Keratinocyte (primary cell): ENCODE measurements around the gene SMU1. TPM values are rescaled to one million over a fixed set of nuclear protein-coding genes. Genes with fewer than 3 reads are reported as not detected.
A peak's percentile ranks its signal among the peaks of the same experiment; 100 is the strongest.

Source experiments
- DNase-seq: peaks from one replicate; pipeline ENCODE4 v3.0.0-alpha.2; 2011; ENCODE audit warnings: low read depth, missing footprints, low spot score
- FAIRE-seq: peaks from 2 replicates; lab custom pipeline; 2011; peaks lifted over from hg19 to GRCh38; lab: Jason Lieb, UNC
- H2AFZ ChIP-seq: 2 replicates; pipeline ENCODE4 v1.6.0; 2012; ENCODE audit warnings: low read length, control low read depth, inconsistent platforms; ENCODE audit not compliant: control insufficient read depth
- H3K27ac ChIP-seq: 2 replicates; pipeline ENCODE4 v1.5.1; 2011; ENCODE audit warnings: low read length; ENCODE audit not compliant: control insufficient read depth, insufficient read depth
- H3K27me3 ChIP-seq: 3 replicates; pipeline ENCODE4 v1.6.0; 2011; ENCODE audit warnings: low read length; ENCODE audit not compliant: control insufficient read depth, insufficient read depth; ENCODE audit errors: extremely low read depth
- H3K36me3 ChIP-seq, 2 experiments: 2 replicates in 1 of 2; 3 replicates in 1 of 2; pipeline ENCODE4 v1.5.1; 2011; ENCODE audit warnings: low read length in 2 of 2, mild to moderate bottlenecking in 1 of 2; ENCODE audit not compliant: control insufficient read depth in 2 of 2, insufficient read depth in 2 of 2; ENCODE audit errors: extremely low read depth in 1 of 2
- H3K4me1 ChIP-seq: 3 replicates; pipeline ENCODE4 v1.5.1; 2011; ENCODE audit warnings: low read length; ENCODE audit not compliant: control insufficient read depth, insufficient read depth; ENCODE audit errors: extremely low read depth
- H3K4me2 ChIP-seq: 3 replicates; pipeline ENCODE4 v1.6.0; 2011; ENCODE audit warnings: low read depth, low read length; ENCODE audit not compliant: control insufficient read depth, insufficient read depth; ENCODE audit errors: extremely low read depth
- H3K4me3 ChIP-seq, 3 experiments: fragments of 200-600 bp in 1 of 3; sonication (generic) in 1 of 3; 2 replicates in 2 of 3; 3 replicates in 1 of 3; pipeline ENCODE4 v1.5.1; 2011 to 2016; ENCODE audit warnings: low read length in 3 of 3, mild to moderate bottlenecking in 3 of 3, control low read depth in 2 of 3, inconsistent platforms in 1 of 3, low read depth in 1 of 3, mixed read lengths in 1 of 3, mixed run types in 1 of 3, moderate library complexity in 1 of 3; ENCODE audit not compliant: control insufficient read depth in 2 of 3, insufficient read depth in 2 of 3; ENCODE audit errors: extremely low read depth in 1 of 3
- H3K79me2 ChIP-seq: 2 replicates; pipeline ENCODE4 v1.6.0; 2012; ENCODE audit warnings: low read length; ENCODE audit not compliant: control insufficient read depth, insufficient read depth
- H3K9ac ChIP-seq: 3 replicates; pipeline ENCODE4 v1.6.0; 2011; ENCODE audit warnings: low read length; ENCODE audit not compliant: control insufficient read depth, insufficient read depth; ENCODE audit errors: extremely low read depth
- H3K9me1 ChIP-seq: 3 replicates; pipeline ENCODE4 v1.6.0; 2011; ENCODE audit warnings: low read length; ENCODE audit not compliant: control insufficient read depth, insufficient read depth; ENCODE audit errors: extremely low read depth
- H3K9me3 ChIP-seq: 2 replicates; pipeline ENCODE4 v1.5.1; 2012; ENCODE audit warnings: low read depth, low read length; ENCODE audit not compliant: control insufficient read depth
- H4K20me1 ChIP-seq: 3 replicates; pipeline ENCODE4 v1.6.0; 2011; ENCODE audit warnings: low read length; ENCODE audit not compliant: control insufficient read depth, insufficient read depth; ENCODE audit errors: extremely low read depth
- CTCF ChIP-seq, 3 experiments: IDR thresholded peaks in 1 of 3; conservative IDR thresholded peaks in 1 of 3; optimal IDR thresholded peaks in 1 of 3; 2 replicates in 2 of 3; 3 replicates in 1 of 3; pipeline versions ENCODE3 to v1.5.1; 2011; ENCODE audit warnings: low read length in 3 of 3, mild to moderate bottlenecking in 3 of 3, moderate library complexity in 2 of 3, control low read depth in 1 of 3, inconsistent platforms in 1 of 3; ENCODE audit not compliant: insufficient read depth in 2 of 3; ENCODE audit errors: extremely low read depth in 1 of 3
- EZH2 ChIP-seq: IDR thresholded peaks from one replicate; pipeline ENCODE4 v1.6.1; 2012; ENCODE audit warnings: inconsistent platforms, mild to moderate bottlenecking, low read length, moderate library complexity
- dilution Hi-C: fragments of 300-500 bp; cut with MboI; formaldehyde crosslinking; loops from one replicate; pipeline ENCODE4 v1.7.0; 2020; ENCODE audit warnings: low sequenced_read_pairs; ENCODE audit not compliant: extremely low pct_ligation_motif_present
- polyA minus RNA-seq, 3 experiments: library from RNA; depleted of rRNA, polyadenylated mRNA; stranded (reverse); fragments of >200 nt; gene quantifications; 1 replicate in 1 of 3; 2 replicates in 1 of 3; 3 replicates in 1 of 3; pipeline ENCODE4 v1.2.3, GENCODE V29; 2011
- polyA plus RNA-seq, 5 experiments: library from polyadenylated mRNA; depleted of rRNA in 3 of 5; stranded (reverse) in 3 of 5; stranded (forward) in 1 of 5; unstranded in 1 of 5; fragments of >200 nt; gene quantifications; 1 replicate in 1 of 5; 2 replicates in 3 of 5; 3 replicates in 1 of 5; pipeline versions ENCODE4 v1.2.1 to v1.2.3, GENCODE V29; 2011 to 2012; ENCODE audit warnings: missing spikeins in 2 of 5, low read depth in 1 of 5, low replicate concordance in 1 of 5

Gene SMU1
- 15.3 to 20.3 TPM (median 16.1 TPM) in 3 replicates for polyA plus RNA-seq
- polyA plus RNA-seq (2011; ENCODE audit: low read depth), result 7.8 TPM
- 9.3 and 15.7 TPM in 2 replicates for polyA plus RNA-seq (2011; cell fraction: cytosol; rRNA removed)
- 13.8 and 15.0 TPM in 2 replicates for polyA plus RNA-seq (2011; cell fraction: nucleus; rRNA removed)
- 16.0 and 16.5 TPM in 2 replicates for polyA plus RNA-seq (2012; ENCODE audit: low replicate concordance)
- 5.8 to 24.4 TPM (median 16.5 TPM) in 3 replicates for polyA minus RNA-seq
- polyA minus RNA-seq (2011; cell fraction: cytosol; rRNA and poly(A)+ RNA removed), result 14.0 TPM
- polyA minus RNA-seq (2011; cell fraction: nucleus; rRNA and poly(A)+ RNA removed), result 9.9 and 17.8 TPM in 2 replicates

DNA sequence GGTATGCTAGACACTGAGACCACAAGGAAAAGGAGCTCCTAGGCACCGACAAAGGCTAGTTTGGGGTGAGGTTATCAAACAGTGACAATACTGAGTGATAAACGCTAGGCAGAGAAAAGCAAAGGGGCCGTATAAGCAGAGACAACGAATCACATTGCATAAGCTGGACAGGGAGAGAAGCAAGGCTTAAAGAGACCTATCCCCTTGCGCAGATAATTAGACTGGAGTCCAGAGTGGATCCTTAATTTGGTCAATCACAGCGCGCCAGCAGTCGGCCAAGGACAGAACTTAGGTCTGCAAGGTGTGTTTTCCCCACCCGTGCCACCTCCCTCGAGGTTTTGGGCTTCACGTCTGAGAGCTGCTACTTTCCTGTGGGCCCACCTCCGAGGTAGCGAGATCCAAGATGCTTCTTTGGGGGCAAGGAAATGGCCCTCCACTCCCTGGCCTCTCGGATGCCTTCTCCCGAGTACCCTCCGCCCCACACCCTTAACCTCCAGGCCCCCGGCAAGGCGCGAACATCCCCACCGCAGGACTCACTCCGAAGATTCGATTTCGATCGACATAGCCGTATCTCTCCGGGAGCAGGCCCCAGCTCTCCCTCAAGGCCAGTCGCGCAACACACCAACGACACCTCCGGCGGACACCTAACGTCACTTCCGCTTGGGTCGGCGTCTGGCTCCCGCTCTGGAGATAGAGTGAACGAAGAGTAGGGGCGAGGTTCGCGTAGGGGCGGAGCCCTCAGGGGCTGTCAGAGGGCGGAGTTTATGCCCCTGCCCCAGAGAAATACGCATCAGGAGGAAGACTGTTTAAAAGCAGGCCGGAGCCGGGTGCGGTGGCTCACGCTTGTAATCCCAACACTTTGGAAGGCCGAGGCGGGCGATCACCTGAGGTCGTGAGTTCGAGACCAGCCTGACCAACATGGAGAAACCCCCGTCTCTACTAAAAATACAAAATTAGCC is at the start of gene SMU1:
Gene SMU1 (minus strand): TSS at position 629 of the 959 bp plus-strand sequence. CDS start 66 bp downstream, at position 563.
- Histone ChIP-seq H3K79me2 (peaks cover 42% of the 10 kb centered on the region), H2AFZ (peak within 1 kb of the TSS; percentile 90), H3K9me1 (no peaks in the 10 kb centered on the region), H3K27ac (peak within 1 kb of the TSS; percentile 98), H3K27me3 (no peaks in the 10 kb centered on the region), H3K36me3 (peaks cover 7 to 13% of the 10 kb centered on the region in 2 experiments), H3K4me3 (peak within 1 kb of the TSS; percentile 71 to 98 (median 91)), H3K4me1 (peaks cover 19% of the 10 kb centered on the region), H3K9me3 (no peaks in the 10 kb centered on the region), H4K20me1 (no peaks in the 10 kb centered on the region), H3K4me2 (peak within 1 kb of the TSS; percentile 86), H3K9ac (peak within 1 kb of the TSS; percentile 98)
- FAIRE-seq (peak; percentile 75), DNase-seq (peak; percentile 83)
- dilution Hi-C loops, result no loop called here
- TF ChIP-seq CTCF (optimal IDR thresholded peaks at IDR 0.05 in 1 of 3, IDR thresholded peaks at IDR 0.05 in 1 of 3, conservative IDR thresholded peaks at IDR 0.05 in 1 of 3; ENCODE audit: extremely low read depth in 1 of 3, insufficient read depth in 2 of 3, low read length in 3 of 3) (no peak), EZH2 (no peak)

DNA sequence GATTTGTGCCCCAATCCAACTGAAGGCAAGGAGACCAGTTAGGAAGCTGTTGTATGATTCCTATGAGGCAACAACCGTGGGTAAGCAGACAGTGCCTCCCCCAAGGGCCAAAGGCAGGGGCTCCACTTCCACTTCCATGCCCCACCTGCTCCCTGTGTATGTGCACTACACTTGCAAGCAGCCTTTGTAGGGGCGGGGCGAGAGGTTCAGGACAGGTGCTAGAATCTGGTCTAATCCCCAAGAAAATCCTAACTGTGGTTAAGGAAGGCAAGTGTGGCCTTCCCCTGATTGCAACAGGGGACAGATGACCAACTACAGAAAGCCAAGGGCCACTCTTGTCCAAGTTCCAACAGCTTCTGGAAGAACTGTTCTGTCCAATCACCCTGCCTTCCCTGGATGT is 49.0 kb upstream of the SMU1 start:
- no peaks in the 10 kb centered on the region for H3K27me3 ChIP-seq
- H3K79me2 ChIP-seq, result peaks cover 54% of the 10 kb centered on the region
- H3K36me3 ChIP-seq, result peaks cover 17 to 28% of the 10 kb centered on the region in 2 experiments

More for the DNA sequence above, 49.0 kb upstream of the SMU1 start:
- no peaks in the 10 kb centered on the region for H4K20me1 ChIP-seq
- dilution Hi-C loops, result no loop called here
- no peaks in the 10 kb centered on the region for H3K9me3 ChIP-seq
- H3K4me3 ChIP-seq, result no peak overlapping the region
- H3K4me2 ChIP-seq, result peak overlapping the region; percentile 23
- no peak for FAIRE-seq
- H3K9me1 ChIP-seq, result peaks cover 3% of the 10 kb centered on the region
- no peak overlapping the region for H2AFZ ChIP-seq
- peaks cover 26% of the 10 kb centered on the region for H3K4me1 ChIP-seq
- DNase-seq, result no peak
- peak overlapping the region; percentile 19 for H3K27ac ChIP-seq
- TF ChIP-seq CTCF (optimal IDR thresholded peaks at IDR 0.05 in 1 of 3, IDR thresholded peaks at IDR 0.05 in 1 of 3, conservative IDR thresholded peaks at IDR 0.05 in 1 of 3; ENCODE audit: extremely low read depth in 1 of 3, insufficient read depth in 2 of 3, low read length in 3 of 3) (no peak), EZH2 (no peak)
- H3K9ac ChIP-seq, result no peak overlapping the region
